T-helper 2 cell treated with Interferon-gamma antibody and Interleukin-4, amounts not matched to agents 5 μg/mL and 100 μg/mL, for 36 hours (primary cell): ENCODE data around the gene GOLM1.
"Not testable (repeated sequence)": the region's sequence is repeated elsewhere in the genome, so short reads cannot be mapped to it uniquely, and the experiment has no call there.

Experiments
- DNase-seq: peaks from one replicate; pipeline ENCODE4 v3.0.0; 2021; ENCODE audit warnings: low spot score
- H3K27ac Mint-ChIP-seq: one replicate; pipeline ENCODE4 v1.8.0; 2021; ENCODE audit warnings: mild to moderate bottlenecking, mixed read lengths
- H3K27me3 Mint-ChIP-seq: one replicate; pipeline ENCODE4 v1.8.0; 2021; ENCODE audit warnings: low read depth, mixed read lengths
- H3K36me3 Mint-ChIP-seq: one replicate; pipeline ENCODE4 v1.8.0; 2021; ENCODE audit warnings: low read depth, mixed read lengths
- H3K4me1 Mint-ChIP-seq: one replicate; pipeline ENCODE4 v1.8.0; 2021; ENCODE audit warnings: low read depth, mixed read lengths
- H3K4me3 Mint-ChIP-seq: one replicate; pipeline ENCODE4 v1.8.0; 2022; ENCODE audit warnings: mild to moderate bottlenecking, moderate library complexity, mixed read lengths
- H3K9me3 Mint-ChIP-seq: one replicate; pipeline ENCODE4 v1.8.0; 2021; ENCODE audit warnings: mixed read lengths

The GOLM1 gene

GRCh38 chr9:86072394-86072877 is 26.9 kb downstream of the GOLM1 start:
- no peak overlapping the region for H3K4me3 Mint-ChIP-seq
- no peaks in the 10 kb centered on the region for H3K4me1 Mint-ChIP-seq
- no peak overlapping the region for H3K27ac Mint-ChIP-seq
- DNase-seq = no peak
- no peaks in the 10 kb centered on the region for H3K9me3 Mint-ChIP-seq
- H3K27me3 Mint-ChIP-seq = no peaks in the 10 kb centered on the region
- no peaks in the 10 kb centered on the region for H3K36me3 Mint-ChIP-seq

GRCh38 chr9:86069206-86069869 is 30.0 kb downstream of the GOLM1 start:
- H3K4me3 Mint-ChIP-seq = no peak overlapping the region
- no peaks in the 10 kb centered on the region for H3K36me3 Mint-ChIP-seq
- no peaks in the 10 kb centered on the region for H3K9me3 Mint-ChIP-seq
- H3K27ac Mint-ChIP-seq = no peak overlapping the region
- H3K27me3 Mint-ChIP-seq = no peaks in the 10 kb centered on the region
- H3K4me1 Mint-ChIP-seq = no peaks in the 10 kb centered on the region
- DNase-seq = no peak

GRCh38 chr9:86064220-86064619 is 35.1 kb downstream of the GOLM1 start:
- no peaks in the 10 kb centered on the region for H3K4me1 Mint-ChIP-seq
- no peaks in the 10 kb centered on the region for H3K9me3 Mint-ChIP-seq
- H3K27ac Mint-ChIP-seq = no peak overlapping the region

DNA sequence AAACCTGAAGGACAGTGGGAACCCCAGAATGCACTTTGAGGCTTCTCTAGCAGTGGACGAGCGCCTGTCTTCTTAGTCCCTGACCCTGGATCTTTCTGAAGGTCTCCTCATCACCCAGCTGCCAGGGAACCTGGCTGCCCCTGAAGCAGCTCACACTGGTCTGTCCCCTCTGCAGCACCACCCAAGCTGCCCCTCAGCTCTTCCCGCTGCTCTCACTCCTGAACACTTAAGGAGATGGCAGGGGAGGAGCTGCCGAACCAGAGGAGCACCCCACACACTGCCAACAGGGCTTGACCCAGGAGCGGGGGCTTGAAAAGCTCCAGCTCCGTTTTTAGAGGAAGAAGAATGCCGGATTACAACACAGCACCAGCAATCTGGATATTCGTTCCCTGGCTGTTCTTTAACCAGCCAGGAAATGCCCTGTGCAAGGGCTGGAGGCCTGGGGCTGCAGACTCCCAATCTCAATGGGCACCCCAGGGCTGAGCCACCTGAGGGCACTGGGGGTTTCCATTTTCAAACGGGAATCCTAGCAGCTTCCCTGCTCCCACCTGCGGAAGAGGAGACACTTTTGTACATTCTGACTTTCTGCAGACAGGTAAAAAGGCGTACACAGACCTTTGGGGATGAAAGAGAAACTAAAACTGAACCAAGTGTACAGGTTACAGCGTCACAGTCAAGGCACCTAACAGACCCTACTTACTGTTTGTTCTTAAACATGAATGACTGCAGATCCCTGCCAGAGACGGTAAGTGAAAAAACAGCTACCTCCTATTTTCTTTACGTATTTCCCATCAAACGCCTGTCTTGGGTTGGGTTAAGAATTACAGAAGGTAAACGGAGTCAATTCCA is 36.3 kb downstream of the GOLM1 start:
- Mint-ChIP-seq H3K4me1 (no peaks in the 10 kb centered on the region), H3K27me3 (no peaks in the 10 kb centered on the region), H3K27ac (no peak overlapping the region), H3K9me3 (no peaks in the 10 kb centered on the region), H3K4me3 (no peak overlapping the region), H3K36me3 (no peaks in the 10 kb centered on the region)
- no peak for DNase-seq

More at GRCh38 chr9:86064220-86064619, 35.1 kb downstream of the GOLM1 start:
- no peak for DNase-seq
- H3K36me3 Mint-ChIP-seq = no peaks in the 10 kb centered on the region
- no peaks in the 10 kb centered on the region for H3K27me3 Mint-ChIP-seq
- H3K4me3 Mint-ChIP-seq = no peak overlapping the region

DNA sequence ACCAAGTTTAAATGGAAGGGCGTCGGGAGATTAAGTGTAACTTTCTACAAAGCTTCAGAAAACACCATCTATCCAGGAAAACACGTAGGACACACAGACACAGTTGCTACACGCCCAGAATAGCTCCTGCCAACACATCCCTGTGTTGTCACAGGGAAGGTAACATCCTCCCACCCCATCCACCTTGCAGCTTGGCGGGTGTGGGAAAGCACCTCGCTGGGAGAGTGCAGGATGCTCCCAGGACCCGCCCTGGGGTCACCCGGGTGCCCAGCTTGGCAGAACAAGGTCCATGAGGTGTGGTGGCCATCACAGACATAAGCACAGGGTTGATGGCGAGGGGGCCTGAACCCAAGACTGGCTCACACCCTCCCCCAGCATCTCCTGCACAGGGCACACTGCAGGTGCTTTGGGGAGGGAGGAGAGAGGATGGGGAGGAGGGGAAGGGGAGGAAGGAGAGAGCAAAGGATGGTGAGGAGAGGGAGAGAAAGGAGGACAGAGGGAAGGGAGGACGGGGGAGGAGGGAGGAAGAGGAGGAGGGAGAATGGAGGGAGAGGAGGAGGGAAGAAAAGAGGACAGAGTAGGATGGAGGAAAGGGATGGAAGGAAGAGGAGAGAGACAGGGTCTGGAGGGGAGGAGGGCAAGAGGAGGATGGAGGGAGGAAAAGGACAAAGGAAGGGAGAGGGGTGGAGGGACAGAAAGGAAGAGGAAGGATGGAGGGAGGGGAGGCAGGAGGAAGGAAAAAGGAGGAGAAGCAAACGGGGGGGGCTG is 37.2 kb downstream of the GOLM1 start:
- H3K27me3 Mint-ChIP-seq = no peaks in the 10 kb centered on the region
- H3K9me3 Mint-ChIP-seq = no peaks in the 10 kb centered on the region
- DNase-seq = no peak
- H3K27ac Mint-ChIP-seq = no peak overlapping the region
- H3K36me3 Mint-ChIP-seq = no peaks in the 10 kb centered on the region
- no peak overlapping the region for H3K4me3 Mint-ChIP-seq
- no peaks in the 10 kb centered on the region for H3K4me1 Mint-ChIP-seq

- Mint-ChIP-seq H3K27ac (no peak overlapping the region), H3K27me3 (no peaks in the 10 kb centered on the region), H3K4me3 (no peak overlapping the region), H3K36me3 (no peaks in the 10 kb centered on the region), H3K4me1 (no peaks in the 10 kb centered on the region), H3K9me3 (no peaks in the 10 kb centered on the region)
- no peak for DNase-seq
These were observed 41.9 kb downstream of the GOLM1 start for GRCh38 chr9:86057491-86057890.

DNA sequence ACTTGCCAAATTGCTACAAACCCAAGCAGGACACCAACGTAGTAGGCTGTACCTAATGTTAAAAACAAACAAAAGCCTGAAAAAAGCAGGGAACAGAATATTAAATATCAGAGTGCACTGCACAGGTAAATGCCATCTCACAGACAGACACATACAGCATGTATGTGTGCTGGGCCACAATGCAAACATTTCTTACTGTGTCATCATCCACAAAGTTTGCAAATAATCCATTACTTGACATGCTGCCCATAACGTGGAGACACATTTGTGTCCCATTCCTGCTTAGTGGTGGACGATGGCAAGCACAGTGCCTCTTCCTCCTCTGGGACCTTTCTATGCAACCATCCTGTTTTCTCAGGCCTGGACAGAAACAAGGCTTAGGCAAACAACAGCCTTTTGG is 44.7 kb downstream of the GOLM1 start:
- H3K4me1 Mint-ChIP-seq = no peaks in the 10 kb centered on the region

GRCh38 chr9:86052556-86053468 is 46.5 kb downstream of the GOLM1 start:
- Mint-ChIP-seq H3K27me3 (peaks cover 12% of the 10 kb centered on the region), H3K9me3 (no peaks in the 10 kb centered on the region), H3K4me1 (no peaks in the 10 kb centered on the region), H3K27ac (no peak overlapping the region), H3K4me3 (no peak overlapping the region), H3K36me3 (no peaks in the 10 kb centered on the region)
- no peak for DNase-seq

More for the DNA sequence above, 44.7 kb downstream of the GOLM1 start:
- peaks cover 8% of the 10 kb centered on the region for H3K27me3 Mint-ChIP-seq
- H3K4me3 Mint-ChIP-seq = no peak overlapping the region
- DNase-seq = no peak
- no peaks in the 10 kb centered on the region for H3K9me3 Mint-ChIP-seq
- H3K27ac Mint-ChIP-seq = no peak overlapping the region
- H3K36me3 Mint-ChIP-seq = no peaks in the 10 kb centered on the region

GRCh38 chr9:86048018-86048742 is 51.2 kb downstream of the GOLM1 start:
- peaks cover 12% of the 10 kb centered on the region for H3K27me3 Mint-ChIP-seq
- H3K4me1 Mint-ChIP-seq, H3K4me3 Mint-ChIP-seq, DNase-seq, H3K36me3 Mint-ChIP-seq, H3K9me3 Mint-ChIP-seq, H3K27ac Mint-ChIP-seq: not testable (repeated sequence)

GRCh38 chr9:86047361-86047760 is 52.0 kb downstream of the GOLM1 start:
- Mint-ChIP-seq H3K36me3 (no peaks in the 10 kb centered on the region), H3K4me1 (no peaks in the 10 kb centered on the region), H3K27ac (no peak overlapping the region), H3K9me3 (no peaks in the 10 kb centered on the region), H3K27me3 (peaks cover 12% of the 10 kb centered on the region), H3K4me3 (no peak overlapping the region)
- no peak for DNase-seq

- no peak overlapping the region for H3K27ac Mint-ChIP-seq
- no peak overlapping the region for H3K4me3 Mint-ChIP-seq
- no peaks in the 10 kb centered on the region for H3K9me3 Mint-ChIP-seq
- H3K4me1 Mint-ChIP-seq = no peaks in the 10 kb centered on the region
- H3K27me3 Mint-ChIP-seq = peaks cover 12% of the 10 kb centered on the region
- no peak for DNase-seq
- H3K36me3 Mint-ChIP-seq = no peaks in the 10 kb centered on the region
These were observed 52.4 kb downstream of the GOLM1 start for GRCh38 chr9:86046930-86047341.

DNA sequence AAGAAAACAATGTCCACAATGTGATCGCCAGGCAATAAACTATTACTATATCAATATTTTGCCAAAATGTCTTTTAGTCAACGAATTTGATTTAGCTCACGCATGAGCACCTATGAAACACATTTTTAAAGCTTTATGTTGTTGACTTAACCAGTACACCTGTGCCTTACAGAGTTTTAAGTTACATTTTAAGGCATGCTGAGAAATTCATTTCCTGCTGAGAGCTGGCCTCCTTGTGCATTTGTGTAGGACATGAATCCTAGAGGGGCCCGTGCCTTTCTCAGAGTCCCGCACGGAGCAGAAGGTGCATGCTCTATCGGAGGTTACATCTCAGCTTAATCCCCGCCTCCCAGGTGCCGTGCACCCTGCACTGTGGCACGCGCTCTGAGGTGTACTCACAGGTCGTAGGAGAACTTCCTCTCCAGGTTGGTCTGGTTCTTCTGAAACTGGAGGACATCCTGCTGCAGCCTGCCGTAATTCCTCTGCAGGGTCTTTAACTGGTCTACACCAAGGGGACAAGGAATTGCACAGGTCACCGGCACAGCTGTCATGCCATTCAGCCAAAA is 53.2 kb downstream of the GOLM1 start:
- H3K4me1 Mint-ChIP-seq = no peaks in the 10 kb centered on the region
- H3K36me3 Mint-ChIP-seq = no peaks in the 10 kb centered on the region
- no peak for DNase-seq
- H3K27ac Mint-ChIP-seq = no peak overlapping the region
- H3K4me3 Mint-ChIP-seq = no peak overlapping the region
- H3K27me3 Mint-ChIP-seq = peaks cover 12% of the 10 kb centered on the region
- H3K9me3 Mint-ChIP-seq = no peaks in the 10 kb centered on the region
